GM12878 (cell line): ENCODE data around the gene TNFRSF8.

Experiments used
- CEBPB ChIP-seq, 2 experiments: fragments of 150-350 bp in 1 of 2; IDR thresholded peaks; 2 replicates each; pipeline ENCODE4 v1.6.1; 2012 to 2014; ENCODE audit warnings: low read depth in 2 of 2, low read length in 2 of 2, borderline replicate concordance in 1 of 2, inconsistent platforms in 1 of 2
- CTCF ChIP-seq, 3 experiments: IDR thresholded peaks in 2 of 3; conservative IDR thresholded peaks in 1 of 3; 2 replicates each; pipeline ENCODE4 v1.5.1; 2011; ENCODE audit warnings: low read depth in 3 of 3, low read length in 3 of 3, mild to moderate bottlenecking in 3 of 3, control low read depth in 2 of 3, moderate library complexity in 2 of 3, inconsistent platforms in 1 of 3, mixed read lengths in 1 of 3; ENCODE audit not compliant: control insufficient read depth in 2 of 3, insufficient read depth in 1 of 3; ENCODE audit errors: extremely low read depth in 1 of 3
- FOXK2 ChIP-seq: fragments of 450-650 bp; IDR thresholded peaks from 2 replicates; pipeline ENCODE4 v1.6.1; 2017; ENCODE audit warnings: mild to moderate bottlenecking, moderate library complexity
- NBN ChIP-seq: fragments of 450-650 bp; IDR thresholded peaks from 2 replicates; pipeline ENCODE4 v1.6.1; 2016
- NFYB ChIP-seq: IDR thresholded peaks from 2 replicates; pipeline ENCODE4 v1.6.1; 2011; ENCODE audit warnings: low read depth, mild to moderate bottlenecking, low read length, improper control_type of control experiment, moderate library complexity; ENCODE audit not compliant: insufficient read depth
- NR2F1 ChIP-seq: fragments of 450-650 bp; conservative IDR thresholded peaks from 2 replicates; pipeline ENCODE4 v1.6.1; 2017; ENCODE audit warnings: mild to moderate bottlenecking
- RAD21 ChIP-seq: IDR thresholded peaks from 2 replicates; pipeline ENCODE4 v1.6.1; 2011; ENCODE audit warnings: mild to moderate bottlenecking, low read depth, low read length, moderate library complexity; ENCODE audit not compliant: insufficient read depth
- REST ChIP-seq: IDR thresholded peaks from 2 replicates; pipeline ENCODE4 v1.6.1; 2012; ENCODE audit warnings: mild to moderate bottlenecking, low read depth, low read length
- SIX5 ChIP-seq: IDR thresholded peaks from 2 replicates; pipeline ENCODE4 v1.6.1; 2011; ENCODE audit warnings: mild to moderate bottlenecking, low read depth, low read length, moderate library complexity; ENCODE audit not compliant: severe bottlenecking
- SMARCA5 ChIP-seq: fragments of 450-650 bp; IDR thresholded peaks from 2 replicates; pipeline ENCODE4 v1.6.1; 2017; ENCODE audit warnings: mild to moderate bottlenecking
- ZBTB33 ChIP-seq: fragments of 450-650 bp; IDR thresholded peaks from 2 replicates; pipeline ENCODE4 v1.6.1; 2017; ENCODE audit warnings: mild to moderate bottlenecking

- TF ChIP-seq NFYB (no peak), FOXK2 (no peak), REST (no peak), NBN (no peak), CTCF (IDR thresholded peaks at IDR 0.05 in 2 of 3, conservative IDR thresholded peaks at IDR 0.05 in 1 of 3; ENCODE audit: control insufficient read depth in 2 of 3, extremely low read depth in 1 of 3, insufficient read depth in 1 of 3, low read depth in 3 of 3, low read length in 3 of 3) (no peak), CEBPB (IDR thresholded peaks at IDR 0.05; ENCODE audit: borderline replicate concordance in 1 of 2, low read depth in 2 of 2, low read length in 2 of 2) (no peak), ZBTB33 (no peak), RAD21 (no peak), NR2F1 (no peak), SMARCA5 (no peak), SIX5 (no peak)
Measured at GRCh38 chr1:12104417-12104816, 41.3 kb downstream of the TNFRSF8 start.
